Activated T-cell treated with anti-CD3 and anti-CD28 coated beads, Interleukin-2, amount 50 U/mL, for 1 hour (primary cell): ENCODE results near the gene COX6B1.
A peak's percentile ranks its signal among the peaks of the same experiment; 100 is the strongest.
"Not testable (repeated sequence)": the region's sequence is repeated elsewhere in the genome, so short reads cannot be mapped to it uniquely, and the experiment has no call there.

Experiments
- DNase-seq: peaks from one replicate; pipeline ENCODE4 v3.0.0-alpha.2; 2020

The COX6B1 gene, protein sequence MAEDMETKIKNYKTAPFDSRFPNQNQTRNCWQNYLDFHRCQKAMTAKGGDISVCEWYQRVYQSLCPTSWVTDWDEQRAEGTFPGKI

DNA sequence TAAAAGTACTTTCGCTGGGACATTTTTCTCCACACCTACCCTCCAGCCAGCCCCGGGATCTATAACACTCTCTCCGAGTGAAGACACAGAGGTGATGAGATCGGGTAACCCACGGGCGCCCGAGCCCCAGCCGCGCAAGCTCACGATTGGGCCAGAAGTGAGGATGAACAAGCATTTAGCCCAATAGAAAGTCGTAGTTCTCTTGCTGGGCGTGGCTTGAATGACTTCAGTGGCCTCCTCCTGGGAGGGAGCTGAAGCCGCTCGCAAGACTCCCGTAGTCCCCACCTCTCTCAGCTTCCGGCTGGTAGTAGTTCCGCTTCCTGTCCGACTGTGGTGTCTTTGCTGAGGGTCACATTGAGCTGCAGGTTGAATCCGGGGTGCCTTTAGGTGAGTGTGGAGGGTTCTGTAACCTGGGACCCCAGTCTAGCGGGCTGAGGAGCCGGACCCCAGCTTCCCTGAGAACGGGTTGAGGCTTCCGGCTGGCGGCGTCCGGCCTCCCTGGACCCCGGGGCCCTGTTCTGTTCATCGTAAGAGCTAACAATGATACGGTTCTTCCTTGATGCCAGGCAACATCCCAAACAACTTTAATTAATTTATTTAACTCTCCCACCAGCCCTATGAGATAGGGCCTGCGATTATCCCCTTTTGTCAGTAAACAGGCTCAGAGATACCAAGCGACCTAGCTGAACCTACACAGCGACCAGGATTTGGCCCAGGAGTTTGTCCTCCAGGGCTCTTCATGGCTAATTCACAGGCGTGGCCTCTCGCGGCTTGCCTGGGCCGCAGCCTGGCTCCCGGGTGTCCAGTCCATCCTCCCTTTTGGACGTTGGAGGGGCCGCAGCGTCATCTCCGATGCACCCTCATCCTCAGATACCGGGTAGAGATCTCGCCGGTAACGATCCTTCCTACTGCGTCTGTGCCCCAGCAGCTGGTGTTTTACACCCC, at the start of gene COX6B1:
TSS of gene COX6B1 (plus strand) at position 307 of the 945 bp plus-strand sequence. CDS start 2,921 bp downstream, outside the sequence.
- DNase-seq = peak; percentile 82

DNA sequence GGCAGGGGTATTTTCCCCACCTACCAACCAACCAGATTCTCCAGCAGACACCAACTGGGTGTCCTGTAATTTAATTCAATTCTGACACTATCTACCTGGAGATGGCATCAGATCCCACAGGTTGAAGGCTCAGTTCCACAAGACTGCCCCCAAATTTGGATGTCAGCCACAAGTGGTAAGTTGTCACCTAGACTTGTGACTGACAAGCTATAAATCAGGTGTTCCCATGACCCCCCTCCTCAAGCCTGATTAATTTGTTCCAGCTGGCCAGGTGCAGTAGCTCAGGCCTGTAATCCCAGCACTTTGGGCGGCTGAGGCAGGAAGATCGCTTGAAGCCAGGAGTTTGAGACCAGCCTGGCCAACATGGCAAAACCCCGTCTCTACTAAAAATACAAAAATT, 46.2 kb upstream of the COX6B1 start:
- no peak for DNase-seq

GRCh38 chr19:35604436-35604835, 43.7 kb upstream of the COX6B1 start:
- not testable (repeated sequence) for DNase-seq

DNA sequence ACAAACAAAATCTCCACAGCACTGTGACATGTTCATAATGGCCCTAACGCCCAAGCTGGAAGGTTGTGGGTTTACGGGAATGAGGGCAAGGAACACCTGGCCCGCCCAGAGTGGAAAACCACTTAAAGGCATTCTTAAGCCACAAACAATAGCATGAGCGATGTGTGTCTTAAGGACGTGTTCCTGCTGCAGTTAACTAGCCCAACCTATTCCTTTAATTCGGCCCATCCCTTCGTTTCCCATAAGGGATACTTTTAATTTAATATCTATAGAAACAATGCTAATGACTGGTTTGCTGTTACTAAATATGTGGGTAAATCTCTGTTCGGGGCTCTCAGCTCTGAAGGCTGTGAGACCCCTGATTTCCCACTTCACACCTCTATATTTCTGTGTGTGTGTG, 41.0 kb upstream of the COX6B1 start:
- not testable (repeated sequence) for DNase-seq

DNA sequence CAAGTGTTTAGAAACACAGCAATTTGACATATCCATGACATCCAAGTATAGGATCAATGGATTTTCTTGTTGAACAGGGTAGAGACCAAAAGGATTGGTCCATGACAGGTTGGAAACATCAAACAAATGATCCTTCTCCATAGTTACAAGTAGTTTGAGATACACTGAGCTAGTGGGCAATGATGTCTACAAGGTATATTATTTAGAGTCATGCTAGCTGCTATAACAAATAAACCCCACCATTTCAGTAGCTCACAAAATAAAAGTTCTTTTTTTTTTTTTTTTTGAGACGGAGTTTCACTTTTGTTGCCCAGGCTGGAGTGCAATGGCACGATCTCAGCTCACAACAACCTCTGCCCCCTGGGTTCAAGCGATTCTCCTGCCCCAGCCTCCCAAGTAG, 40.5 kb upstream of the COX6B1 start:
- DNase-seq = no peak

- no peak for DNase-seq
Measured at GRCh38 chr19:35608251-35608650, 39.9 kb upstream of the COX6B1 start.

GRCh38 chr19:35609851-35610353, 38.2 kb upstream of the COX6B1 start:
- DNase-seq = no peak

DNA sequence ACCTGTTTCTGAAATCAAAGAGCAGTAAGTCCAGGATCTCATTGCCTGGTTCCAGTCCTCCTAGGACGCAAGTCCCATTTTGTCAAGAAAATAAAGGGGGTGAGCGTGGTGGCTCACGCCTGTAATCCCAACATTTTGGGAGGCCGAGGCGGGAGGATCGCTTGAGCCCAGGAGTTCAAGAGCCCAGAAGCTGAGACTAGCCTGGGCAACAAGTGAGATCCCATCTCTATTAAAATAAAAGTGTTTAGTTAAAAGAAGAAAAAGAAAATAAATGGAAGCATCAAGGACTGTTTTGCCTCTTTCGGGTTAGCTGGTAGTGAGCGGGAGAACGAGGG, 35.9 kb upstream of the COX6B1 start:
- no peak for DNase-seq

DNA sequence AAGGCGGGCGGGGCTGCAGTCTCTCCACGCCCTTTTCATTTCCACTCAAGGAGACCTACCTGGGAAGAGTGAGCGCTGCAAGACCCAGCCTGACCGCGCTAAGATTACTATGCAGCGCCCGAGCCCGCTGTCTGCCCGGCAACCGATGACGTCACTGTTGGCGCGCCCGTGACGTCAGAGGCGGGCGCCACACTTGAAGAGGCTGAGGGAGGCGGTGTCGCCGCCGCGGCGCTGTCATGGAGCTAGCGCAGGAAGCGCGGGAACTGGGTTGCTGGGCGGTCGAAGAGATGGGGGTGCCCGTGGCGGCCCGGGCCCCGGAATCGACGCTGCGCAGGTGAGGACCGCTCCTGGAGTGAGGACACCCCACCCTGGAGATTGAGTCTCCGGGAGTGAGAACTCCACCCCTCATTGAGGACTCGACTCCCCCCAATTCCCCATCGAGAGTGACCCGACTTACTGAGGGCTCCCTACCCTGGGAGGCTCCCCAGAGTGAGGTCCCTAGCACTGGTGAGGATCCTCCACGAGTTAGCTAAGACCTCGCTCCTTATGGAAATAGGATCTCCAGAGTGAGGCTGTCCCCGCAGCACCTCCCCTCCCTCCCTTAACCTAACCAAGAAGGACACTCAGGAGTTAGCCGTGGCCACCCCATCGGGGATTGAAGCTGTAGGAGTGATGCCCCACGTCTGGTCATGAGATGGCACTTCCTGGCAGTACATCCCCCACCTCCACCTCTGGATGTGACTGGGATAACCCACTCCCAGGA, 35.4 kb upstream of the COX6B1 start, which contains the start of gene HAUS5:
TSS of gene HAUS5 (plus strand) at position 177 of the 763 bp plus-strand sequence. CDS start at position 237, 60 bp downstream.
- peak; percentile 98 for DNase-seq

GRCh38 chr19:35613574-35613973, 34.5 kb upstream of the COX6B1 start:
- no peak for DNase-seq

DNA sequence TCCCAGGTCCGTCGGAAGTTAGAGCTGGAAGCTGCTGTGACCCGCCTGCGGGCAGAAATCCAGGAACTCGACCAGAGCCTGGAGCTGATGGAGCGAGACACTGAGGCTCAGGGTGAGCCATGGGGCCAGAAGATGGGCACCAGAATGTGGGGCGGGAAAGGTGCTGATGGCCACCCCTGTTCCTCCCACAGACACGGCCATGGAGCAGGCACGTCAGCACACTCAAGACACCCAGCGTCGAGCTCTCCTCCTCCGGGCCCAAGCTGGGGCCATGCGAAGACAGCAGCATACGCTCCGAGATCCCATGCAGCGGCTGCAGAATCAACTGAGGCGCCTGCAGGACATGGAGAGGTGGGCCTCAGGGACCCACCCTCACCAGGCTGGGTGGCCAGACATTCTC, 33.1 kb upstream of the COX6B1 start:
- DNase-seq = no peak

GRCh38 chr19:35618857-35619256, 29.3 kb upstream of the COX6B1 start:
- DNase-seq = no peak

DNA sequence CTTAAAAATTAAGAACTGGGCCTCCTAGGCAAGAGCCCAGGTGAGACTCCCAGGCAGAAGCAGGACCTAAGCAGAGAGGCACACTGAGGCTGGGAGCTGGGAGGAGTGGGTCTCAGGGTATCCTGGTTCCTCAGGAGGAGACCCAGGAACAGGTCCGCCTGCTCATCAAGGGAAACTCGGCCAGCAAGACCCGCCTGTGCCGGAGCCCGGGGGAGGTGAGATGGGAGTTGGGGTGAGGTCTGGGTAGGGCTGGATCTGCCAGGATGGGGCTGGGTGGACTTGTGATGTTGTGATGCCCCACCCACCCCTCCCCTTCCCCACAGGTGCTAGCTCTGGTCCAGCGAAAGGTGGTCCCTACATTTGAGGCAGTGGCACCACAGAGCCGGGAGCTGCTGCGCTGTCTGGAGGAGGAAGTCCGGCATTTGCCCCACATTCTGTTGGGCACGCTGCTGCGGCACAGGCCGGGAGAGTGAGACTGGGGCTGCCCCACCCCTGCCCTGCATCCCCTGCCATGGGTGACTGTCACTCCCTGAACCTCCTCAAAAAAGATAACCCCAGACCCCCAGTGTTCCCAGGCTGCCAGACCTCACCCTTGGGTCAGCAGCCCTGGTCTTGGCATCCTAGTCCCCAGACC, 28.7 kb upstream of the COX6B1 start:
- no peak for DNase-seq

DNA sequence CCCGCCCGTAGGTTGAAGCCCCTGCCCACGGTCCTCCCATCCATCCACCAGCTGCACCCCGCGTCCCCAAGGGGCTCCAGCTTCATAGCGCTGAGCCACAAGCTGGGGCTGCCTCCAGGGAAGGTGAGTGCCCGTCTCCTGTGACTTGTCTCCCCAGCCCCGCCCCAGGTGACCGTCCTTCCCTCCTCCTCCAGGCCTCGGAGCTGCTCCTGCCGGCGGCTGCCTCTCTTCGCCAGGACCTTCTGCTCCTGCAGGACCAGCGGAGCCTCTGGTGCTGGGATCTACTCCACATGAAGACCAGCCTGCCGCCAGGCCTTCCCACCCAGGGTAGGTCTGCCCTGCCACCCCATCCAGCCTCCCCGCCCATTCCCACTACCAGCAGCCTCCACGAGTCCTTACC, 28.1 kb upstream of the COX6B1 start:
- no peak for DNase-seq

DNA sequence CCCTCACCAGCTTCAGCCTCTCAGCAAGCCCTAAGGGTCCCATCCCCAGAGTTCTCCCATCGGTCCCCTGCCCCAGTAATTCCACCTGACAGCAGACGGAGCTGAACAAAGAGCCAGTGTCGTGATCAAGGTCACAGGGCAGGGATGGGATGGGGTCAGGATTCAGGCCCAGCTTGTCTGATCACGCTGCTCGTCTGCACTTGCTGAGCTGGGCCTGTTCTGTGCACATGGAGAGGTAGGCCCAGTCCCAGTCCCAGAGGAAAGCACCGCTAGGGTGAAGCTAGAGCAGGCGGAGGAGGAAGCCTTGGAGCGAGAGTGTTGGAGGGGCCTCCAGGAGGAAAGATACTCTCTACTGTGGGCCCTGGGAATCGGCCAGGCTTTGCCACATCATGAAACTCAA, 26.4 kb upstream of the COX6B1 start:
- no peak for DNase-seq

- no peak for DNase-seq
Measured at GRCh38 chr19:35622750-35623149, 25.4 kb upstream of the COX6B1 start.

DNA sequence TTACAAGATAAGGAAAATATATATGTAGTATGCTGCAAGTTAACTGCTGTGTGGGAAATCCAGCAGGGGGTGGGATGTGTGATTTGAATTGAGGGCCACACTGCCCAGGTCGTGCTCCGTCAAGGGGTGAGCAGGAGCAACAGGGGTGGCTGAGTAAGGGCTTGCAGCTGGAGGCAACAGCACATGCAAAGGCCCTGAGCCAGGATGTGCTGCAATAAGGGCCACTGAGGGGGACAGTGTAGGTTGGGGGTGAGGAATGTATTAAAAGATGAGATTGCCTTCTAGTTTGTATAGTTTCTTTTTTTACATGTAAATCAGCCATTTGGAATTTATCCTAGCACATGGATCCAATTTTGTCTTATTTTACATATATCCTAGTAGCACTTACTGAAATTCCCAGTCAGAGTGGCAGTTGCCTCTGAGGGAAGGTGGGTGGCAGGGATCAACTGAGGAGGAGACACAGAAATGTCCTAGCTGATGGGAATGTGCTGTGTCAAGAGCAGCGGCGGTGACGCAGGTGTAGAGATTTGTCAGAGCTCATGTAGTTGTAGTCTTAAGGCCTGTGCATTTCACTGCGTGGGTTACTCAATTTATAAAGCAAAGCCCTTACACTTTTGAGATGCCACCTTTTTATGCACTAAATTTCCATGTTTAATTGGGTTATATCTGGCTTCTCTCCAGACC, 24.7 kb upstream of the COX6B1 start:
- no peak for DNase-seq

DNA sequence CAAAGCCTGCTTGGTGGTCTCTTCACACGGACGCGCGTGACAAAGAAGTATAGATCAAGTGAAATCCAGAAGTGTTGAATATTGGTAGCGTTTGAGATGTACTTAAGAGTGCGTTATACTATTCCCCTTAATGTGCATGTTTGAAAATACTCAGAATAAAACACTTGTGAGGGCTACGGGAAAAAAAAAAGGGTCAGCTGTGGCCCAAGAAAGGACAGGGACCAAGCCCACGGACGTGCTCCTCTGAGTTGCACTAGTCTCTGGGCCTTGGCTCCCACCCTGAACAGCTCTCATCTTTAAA, 19.9 kb upstream of the COX6B1 start:
- DNase-seq = no peak

GRCh38 chr19:35628565-35629331, 19.4 kb upstream of the COX6B1 start, which contains the start of gene RBM42:
TSS of gene RBM42 (plus strand) at chr19:35629036. CDS start at chr19:35629154, 118 bp downstream.
- DNase-seq = peak; percentile 99

- no peak for DNase-seq
Measured at GRCh38 chr19:35629332-35629633, 18.8 kb upstream of the COX6B1 start.

- no peak for DNase-seq
Measured at GRCh38 chr19:35633727-35634440, 14.2 kb upstream of the COX6B1 start.
